RPMI7951 (cell line): Measurements from ENCODE around the gene PMVK. TPM values are rescaled to one million over a fixed set of nuclear protein-coding genes. Genes with fewer than 3 reads are reported as not detected.

Experiments used
- DNase-seq: peaks from one replicate; pipeline ENCODE4 v3.0.0-alpha.2; 2012; ENCODE audit warnings: low read depth
- total RNA-seq: library from RNA; depleted of rRNA; stranded (reverse); fragments of >200 nt; shearing (Covaris generic); gene quantifications from 2 replicates; pipeline ENCODE4 v1.2.3, GENCODE V29; 2014

Gene PMVK
- total RNA-seq, 1 experiment from 2014 or later, result 8.7 TPM

DNA sequence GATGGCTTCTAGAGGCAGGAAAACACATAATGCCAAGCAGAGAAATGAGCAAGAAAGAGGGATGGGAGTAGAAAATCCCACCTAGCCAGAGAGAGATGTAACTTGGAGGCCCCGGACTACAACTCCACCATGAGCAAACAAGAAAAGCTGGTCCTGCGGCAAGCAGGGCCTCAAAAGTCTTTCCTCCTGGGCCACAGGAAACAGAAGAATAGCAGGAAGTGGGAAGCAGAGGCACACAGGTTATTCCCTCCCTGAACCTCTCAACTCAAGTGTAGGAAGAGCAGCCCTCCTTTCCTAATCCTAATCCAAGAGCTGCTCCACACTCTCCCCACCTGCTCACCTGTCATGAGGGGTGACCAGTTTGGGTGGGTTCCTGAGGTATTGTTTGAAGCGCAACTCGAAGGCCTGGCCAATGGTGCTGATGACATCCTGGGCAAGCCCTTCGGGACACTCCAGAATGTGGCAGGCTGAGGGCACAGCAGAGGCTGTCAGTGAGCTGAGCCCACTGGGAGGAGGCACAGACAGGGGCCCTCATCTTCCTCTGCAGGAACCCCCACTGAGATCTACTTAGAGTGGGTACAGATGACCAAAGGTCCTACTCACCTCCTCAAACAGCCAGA lies 30.9 kb upstream of the PMVK start:
- no peak for DNase-seq

DNA sequence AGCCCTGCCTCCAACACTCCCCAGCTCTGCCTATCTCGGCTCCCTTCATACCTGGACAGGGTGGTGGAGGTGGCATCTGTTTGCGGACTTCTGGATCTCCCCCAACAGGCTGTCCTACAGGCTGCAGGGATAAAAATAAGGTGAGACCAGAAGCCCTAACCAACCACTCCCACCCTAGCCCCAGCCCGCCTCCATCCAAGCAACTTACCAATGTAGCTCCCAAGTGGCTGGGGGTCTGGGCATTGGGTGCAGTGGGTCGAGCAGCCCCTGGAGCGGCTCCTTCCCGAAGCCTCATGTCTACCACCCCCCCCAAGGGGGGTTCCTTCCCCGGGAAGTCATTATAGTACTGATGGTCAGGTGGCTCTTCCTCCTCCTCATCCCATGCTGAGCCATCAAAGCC lies 29.6 kb upstream of the PMVK start:
- no peak for DNase-seq

DNA sequence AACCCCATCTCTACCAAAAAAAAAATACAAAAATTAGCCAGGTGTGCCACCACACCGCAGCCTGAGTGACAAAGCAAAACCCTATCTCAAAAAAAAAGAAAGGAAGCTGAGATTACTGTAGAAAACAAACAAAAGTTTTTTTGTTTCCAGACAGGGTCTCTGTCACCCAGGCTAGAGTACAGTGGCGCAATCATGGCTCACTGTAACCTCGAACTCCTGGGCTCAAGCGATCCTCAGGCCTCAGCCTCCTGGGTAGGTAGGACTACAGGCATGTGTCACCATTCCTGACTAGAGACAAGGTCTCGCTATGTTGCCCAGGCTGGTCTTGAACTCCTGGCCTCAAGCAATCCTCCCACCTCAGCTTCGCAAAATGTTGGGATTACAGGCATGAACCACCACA lies 27.8 kb upstream of the PMVK start:
- no peak for DNase-seq

DNA sequence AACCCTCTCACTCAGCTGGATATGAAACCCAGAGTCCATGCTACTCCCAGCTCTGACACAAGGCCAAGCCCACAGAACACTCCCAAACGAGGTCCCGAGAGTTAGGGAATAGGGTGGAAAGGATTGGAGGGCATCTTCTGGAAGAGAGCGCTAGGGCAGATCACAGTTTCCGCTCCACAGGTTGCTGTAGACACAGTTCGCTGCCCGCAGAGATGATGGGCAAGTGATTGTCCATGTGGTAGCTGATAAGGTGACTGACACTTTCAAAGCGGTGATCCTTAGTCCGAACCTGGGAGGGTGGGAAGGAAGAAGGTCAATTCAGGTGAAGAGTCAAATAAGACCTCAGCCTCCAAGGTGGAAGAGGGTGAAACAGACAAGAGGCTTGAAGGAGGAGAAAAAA lies 27.1 kb upstream of the PMVK start:
- no peak for DNase-seq

DNA sequence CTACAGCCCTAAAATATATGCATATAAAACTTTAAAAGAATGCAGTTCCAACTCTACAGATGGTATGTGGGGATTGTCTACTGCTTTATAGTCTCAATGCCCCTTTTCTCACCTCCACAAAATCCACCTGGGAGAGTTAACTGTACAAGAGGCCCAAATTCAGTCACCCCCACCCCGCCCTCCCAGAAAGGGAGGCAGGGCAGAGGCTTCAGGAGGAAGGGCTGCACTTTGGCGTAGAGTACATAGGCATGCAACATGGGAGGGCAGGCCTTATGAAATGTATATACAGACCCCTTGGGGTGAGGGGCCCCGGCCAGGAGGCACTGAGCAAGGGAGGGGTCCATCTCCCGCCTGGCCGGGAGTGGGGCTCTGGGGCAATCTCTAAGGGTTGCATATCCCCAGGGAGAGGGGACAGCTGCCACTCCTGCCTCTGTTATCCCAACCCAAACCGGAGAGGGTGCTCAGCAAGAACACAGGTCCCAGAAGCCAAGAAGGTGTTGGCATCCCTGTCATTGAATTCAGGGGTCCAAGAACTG lies 26.3 kb upstream of the PMVK start:
- DNase-seq, result no peak

DNA sequence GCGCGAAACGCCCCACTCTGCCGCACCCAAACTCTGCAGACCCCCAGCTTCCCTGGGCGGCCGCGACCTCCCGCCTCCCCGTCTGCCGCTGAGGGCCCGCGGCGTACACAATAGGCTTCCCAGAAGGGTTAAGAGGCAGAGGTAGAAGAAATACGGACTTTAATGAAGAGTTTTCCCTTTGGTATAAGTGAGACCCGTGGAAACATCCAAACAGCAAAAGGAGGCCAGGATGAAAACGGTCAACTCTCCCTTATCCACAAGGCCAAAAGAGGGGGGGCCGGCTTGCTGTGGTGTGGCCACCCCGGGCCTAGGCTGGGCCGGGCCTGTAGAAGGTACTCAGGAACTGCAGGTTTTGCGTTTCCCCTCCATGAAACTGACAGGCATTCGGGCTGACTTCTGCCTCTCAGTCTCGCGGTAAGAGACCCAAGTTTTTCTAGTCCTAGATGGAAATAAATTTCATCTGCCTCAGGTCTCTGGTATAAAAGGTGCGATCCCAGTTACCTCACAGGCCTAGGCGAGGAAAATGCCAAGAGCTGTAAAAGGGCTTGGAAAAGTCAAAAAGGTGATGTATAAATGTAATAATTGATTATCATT lies 25.7 kb upstream of the PMVK start:
- no peak for DNase-seq

DNA sequence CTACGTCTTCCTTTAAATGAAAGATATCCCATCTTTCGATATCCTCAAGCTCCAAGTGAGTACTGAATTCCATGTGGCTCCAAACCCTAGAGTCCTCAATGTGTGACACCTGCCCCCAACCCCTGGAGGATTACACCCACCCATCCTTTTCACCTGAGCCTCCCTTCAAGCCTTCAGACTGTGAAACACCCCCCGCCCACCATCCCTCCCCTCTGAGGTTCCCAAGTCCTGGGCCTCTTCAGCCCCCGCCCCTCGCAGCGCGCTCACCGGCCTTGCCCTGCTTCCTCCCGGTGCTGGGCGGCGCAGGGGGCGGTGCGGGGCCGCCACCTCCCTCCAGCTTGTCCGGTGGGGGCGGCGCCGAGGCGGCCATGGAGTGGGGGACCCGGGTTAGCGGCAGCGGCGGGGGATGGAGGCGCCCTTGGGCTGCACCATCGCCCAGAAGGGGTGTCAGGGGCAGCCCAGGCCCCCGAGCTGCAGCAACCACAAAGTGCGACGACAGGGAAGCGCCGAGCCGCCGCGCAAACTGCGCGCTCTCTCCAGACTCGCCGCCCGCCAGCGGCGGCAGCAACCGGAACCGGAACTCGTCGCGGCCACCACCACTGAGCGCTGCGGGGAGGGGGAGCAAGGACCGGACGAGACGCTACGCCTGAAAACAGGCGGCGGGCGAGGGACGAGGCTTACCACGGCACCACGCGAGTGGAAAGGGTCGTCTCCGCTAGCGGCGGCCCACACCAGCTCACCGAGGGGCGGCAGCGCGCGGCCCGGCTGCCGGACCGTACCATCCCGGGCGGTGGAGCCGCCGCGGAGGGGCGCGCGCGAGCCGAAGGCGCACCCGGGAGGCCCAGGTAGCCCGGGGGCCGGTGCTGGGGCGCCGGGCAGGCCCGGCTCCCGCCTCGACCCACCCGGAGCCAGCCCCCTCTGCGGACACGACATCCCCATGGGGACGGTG lies 25.0 kb upstream of the PMVK start, which contains the start of gene PYGO2:
TSS of gene PYGO2 (minus strand) at position 576 of the 949 bp plus-strand sequence. CDS start at position 370, 206 bp downstream.
- peak; percentile 73 for DNase-seq

DNA sequence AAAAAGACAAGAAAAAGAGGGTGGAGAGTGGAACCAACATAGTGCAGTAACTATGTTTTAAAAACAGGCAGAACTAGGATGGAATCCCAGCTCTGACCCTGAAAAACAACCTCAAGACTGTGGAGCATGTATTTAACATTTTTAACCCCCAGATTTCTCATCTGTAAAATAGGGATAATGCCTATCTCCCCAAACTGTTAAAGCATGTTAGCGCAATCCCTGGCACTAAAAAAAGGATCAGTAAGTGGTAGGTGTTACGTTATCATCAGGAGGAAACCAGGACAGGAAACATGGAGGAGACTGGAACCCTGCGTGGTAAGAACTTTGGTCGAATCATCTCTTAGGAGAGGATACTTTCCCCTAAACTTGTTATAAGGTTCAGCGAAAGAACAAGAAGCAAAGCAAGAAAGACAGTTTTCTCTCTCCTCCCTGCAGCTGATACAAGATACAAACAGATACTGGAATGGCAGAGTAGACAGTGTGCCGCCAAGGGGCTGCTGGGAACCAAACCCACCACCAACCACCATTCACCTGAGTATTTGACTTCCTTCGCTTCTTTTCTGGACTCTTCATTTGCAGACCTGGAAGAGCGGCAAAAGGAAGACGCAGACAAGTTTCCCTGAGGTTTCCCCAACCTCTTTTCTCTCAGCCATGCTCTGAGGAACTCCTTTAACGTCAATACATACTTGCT lies 24.1 kb upstream of the PMVK start:
- DNase-seq, result no peak

DNA sequence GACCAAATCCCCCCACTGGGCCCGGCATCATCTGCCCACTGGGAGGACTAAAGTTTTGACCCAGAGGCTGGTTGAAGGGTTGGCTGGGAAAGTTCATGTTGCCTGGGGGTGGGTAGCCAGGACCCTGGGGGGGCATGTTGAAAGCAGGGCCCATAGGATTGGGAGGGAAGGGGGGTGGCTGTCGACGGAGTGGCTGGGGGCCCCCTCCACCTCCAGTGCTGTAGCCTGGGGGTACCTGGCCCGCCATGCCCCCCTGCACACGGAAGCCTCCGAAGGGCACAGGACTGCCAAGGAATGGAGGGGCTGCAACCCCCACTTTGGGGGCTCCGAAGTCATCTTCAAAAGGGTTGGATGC lies 22.9 kb upstream of the PMVK start:
- DNase-seq, result no peak

DNA sequence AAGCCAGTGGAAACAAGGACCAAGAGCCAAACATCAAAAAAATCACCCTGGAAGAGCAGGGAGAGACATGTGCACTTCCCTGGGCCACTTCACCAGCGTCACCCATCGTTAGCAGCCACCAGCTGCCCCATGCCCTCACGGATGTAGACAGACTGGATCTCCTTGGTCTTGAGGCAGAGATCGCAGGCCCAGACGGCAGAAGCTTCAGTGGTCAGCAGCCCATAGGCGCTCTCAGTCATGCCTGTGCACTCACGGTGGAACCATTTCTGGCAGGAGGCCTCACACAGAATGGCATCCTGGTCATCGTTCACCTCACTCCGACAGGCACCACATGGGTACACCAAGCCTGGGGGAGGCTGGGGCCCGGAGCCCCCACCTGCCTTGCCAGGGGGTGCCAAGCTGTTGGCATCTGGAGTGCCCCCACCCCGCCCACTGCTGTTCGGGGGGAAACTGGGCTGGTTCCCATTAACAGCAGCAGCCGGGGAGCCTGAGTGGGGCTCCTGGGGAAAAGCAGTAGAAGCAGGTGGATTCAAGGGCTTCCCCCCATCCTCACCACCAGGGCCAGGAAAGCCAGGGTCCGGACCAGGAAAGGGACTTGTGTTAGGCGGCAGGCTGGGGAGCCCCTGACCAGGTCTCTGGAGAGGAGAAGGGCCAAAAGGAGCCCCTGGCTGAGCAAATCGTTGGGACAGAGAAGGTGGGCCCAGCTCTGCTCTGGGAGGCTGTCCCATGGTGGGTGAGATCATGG lies 22.3 kb upstream of the PMVK start:
- no peak for DNase-seq

DNA sequence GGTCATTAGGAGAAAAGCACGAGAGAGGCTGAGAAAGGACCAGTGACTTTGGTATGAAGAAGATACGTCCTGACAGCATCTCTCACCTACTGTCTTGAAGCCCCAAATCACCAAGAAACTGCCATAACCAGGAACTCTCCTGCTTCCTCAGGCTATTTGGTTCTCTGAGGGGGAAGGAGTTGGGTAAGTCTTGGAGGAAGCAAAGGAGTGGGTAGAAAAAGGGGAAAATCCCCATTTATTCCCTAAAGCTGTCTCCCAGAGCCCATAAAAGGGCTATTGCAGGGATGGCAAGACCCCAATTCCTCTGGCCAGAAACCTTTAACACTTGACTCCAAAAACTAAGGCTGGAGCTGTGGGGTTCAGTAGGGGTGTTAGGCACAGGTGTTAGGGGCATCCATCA lies 21.5 kb upstream of the PMVK start:
- no peak for DNase-seq

DNA sequence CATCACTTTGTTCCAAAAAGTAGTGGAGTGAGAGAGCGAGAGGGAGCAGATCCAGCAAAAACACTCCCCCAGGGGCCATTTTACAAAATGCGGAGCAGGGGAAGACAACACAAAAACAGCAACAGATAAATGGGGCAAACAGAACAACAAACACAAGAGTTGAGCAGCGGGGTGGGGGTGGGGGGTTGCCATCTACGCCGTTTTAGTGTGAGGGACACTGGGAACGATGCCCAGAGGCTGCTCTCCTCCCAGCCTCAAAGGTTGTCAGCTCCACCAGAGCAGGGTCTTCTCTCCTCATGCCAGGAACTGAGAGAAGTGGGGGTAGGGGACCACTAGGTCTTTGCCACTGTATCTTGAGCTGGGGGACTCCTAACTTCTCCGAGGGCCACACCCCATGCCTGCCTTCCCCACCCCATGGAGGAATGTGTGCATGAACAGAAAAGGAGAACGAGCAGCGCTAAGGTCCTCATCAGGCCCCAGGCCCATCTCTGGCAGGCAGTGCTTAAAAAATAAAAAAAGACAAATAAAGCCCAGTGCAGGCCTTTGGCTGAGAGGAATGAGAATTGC lies 20.7 kb upstream of the PMVK start:
- no peak for DNase-seq

DNA sequence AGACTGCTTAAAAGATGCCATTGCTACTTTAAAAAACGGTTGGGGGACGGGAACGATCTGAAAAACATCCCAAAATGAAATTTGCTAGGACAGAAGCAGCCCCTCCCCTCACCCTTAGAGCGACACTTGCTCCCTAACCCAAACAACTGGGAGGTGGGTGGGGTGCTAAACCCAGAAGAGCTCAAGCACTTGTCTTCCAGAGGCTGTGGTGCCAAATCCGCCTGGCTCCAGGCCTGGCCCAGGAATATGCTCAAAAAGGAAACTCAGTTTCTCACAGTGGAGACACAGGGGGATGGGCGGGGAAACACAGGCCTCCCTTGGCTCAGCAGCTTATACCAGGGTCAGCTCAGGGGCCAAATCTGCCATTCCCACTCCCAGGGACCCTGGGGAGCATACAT lies 20.0 kb upstream of the PMVK start:
- no peak for DNase-seq

DNA sequence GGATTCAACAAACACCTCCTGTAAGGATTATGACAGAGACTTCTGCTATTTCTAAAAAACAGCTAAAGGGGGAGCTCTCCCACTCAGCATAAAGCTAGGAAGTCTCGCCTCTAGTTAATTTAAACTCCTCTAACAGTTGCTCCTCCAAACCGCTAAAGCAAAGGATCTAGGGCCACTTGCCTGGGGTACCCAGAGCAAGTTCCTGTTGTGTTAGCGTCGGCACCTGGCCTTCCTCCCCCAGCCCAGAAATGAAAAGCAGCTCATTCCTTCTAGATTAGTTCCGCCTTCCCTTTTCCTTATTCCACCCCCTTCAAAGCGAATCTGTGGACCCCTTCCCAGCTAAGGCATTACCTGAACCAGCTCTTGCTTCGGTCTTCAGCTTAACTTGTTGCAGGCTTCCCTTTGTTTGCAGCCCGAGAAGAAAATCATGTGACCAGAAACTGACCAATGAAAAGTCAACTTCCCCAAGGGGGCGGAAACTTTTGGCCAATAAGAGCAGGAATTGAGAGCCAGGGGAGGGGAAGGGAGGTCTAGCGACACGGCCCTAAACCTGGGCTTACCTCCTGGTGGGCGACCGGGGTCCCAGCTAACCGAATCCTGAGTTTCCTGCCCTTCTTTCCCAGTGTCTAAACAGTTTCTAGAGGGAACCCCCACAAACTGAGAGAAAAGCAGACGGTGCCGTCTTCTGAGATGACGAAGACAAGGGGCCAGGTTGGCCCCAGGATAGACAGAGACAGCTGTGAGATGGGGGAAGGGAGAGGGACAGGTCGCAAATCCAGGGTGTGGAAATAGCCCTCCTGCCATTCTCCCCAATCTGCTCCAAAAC lies 19.4 kb upstream of the PMVK start, which contains the start of gene PBXIP1:
TSS of gene PBXIP1 (minus strand) at position 382 of the 826 bp plus-strand sequence. CDS start 2,378 bp downstream, outside the sequence.
- DNase-seq, result peak; percentile 87

DNA sequence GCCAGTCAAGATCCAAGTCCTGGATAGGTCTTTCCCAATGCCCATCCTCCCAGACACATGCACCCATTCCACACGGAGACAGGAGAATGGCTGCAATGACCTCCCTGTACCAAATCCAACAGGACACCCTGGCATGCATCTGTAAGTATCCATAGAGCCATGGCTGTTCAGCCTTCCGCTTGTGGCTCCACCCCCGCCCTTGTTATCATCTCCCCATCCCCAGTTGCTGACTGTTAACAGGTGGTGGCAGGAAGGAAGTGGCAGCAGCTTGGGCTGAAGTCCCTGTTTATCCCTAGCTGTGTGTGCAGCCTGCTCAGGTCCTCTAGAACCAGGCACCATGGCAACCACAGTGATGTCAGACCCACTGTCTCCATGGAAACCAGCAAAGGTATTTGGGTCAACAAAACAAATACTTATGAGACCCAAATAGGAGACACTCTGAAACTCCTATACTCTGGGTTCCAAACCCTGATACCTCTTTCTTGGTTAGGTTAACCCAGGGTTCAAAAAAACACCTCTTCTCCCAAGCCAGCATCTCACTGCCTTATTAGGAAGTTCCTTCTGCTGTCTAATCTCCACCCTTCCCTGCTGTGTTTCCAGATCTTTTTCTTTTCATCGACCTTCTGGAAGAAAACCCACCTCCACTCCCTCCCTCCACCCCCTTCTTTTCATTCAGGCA lies 18.7 kb upstream of the PMVK start:
- DNase-seq, result peak; percentile 62

DNA sequence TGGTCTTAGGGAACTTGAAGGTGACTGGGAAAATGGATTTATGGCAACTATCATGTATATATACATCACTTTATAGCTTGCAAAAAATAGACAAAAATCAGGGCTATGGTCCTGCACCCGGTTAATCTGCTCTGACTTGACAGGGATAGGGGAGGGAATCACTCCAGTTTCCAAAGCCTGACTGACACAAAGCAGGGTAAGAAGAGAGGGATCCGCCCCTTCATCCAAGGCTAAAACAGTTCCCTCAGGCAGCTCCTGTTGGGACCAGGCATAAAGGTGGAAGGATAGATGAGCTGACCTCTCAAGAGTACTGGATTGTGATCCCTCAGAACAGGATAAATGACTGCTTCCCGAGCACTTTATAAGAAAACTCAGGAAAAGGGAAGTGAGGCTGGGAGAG lies 18.0 kb upstream of the PMVK start:
- no peak for DNase-seq

DNA sequence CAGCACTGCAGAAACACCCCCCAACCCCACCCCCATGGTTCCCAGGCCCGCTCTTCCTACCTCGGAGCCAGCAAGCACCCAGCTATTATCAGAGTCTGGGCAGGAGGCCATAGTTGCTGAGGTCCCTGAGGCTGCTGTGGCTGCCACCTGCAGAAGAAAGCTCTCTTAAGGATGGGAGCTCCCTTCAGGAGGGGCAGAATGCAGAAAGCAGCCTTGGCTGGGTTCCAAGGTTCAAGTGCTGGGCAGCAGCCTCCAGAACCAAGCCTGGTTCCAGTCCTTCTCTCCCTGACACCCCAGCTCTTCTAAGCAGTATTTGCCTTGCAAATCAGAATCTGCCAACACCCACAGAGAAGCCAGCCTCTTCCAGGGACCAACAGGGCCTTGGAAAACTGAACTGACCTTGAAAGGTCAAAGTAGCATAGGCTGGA lies 17.1 kb upstream of the PMVK start:
- no peak for DNase-seq

DNA sequence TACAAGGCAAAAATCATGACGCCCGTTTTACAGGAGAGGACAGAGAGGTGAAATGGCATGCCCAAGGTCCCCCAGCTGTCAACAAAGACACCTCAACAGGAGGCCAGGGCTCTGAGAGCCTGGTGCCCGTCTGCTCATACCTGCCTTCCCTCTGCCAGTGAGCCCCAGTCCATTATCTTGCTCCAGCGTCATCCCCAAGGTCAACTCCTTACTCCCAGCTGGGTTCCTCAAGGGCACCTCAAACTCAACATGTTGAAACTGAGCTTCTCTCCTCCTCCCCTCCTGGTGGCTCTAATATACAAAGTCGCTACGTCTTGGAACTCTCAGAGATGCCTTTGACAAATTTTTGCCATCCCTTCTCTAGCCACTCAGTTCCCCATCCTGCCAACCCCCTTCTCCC lies 16.1 kb upstream of the PMVK start:
- DNase-seq, result no peak
